Panc1 (cell line): ENCODE data around the gene APMAP. TPM values are rescaled to one million over a fixed set of nuclear protein-coding genes. Genes with fewer than 3 reads are reported as not detected.

Source experiments
- ATAC-seq: fragments of 200-7000 bp; cut with Tn5 transposase; 2 replicates; pipeline ENCODE4 v1.9.1; 2020; ENCODE audit warnings: mild to moderate bottlenecking, moderate library complexity
- BruUV-seq: library from RNA; stranded (reverse); fragments of 400-500 nt; replicated peaks from 2 replicates; lab custom pipeline; 2021; lab: Mats Ljungman, UMichigan
- CTCF ChIA-PET: fragments of 300-600 bp; sonication (Branson Sonifier 250); formaldehyde crosslinking; loops from one replicate; lab custom pipeline; 2022; ENCODE audit warnings: antibody characterized with exemption; lab: Charles Lee
- POLR2A ChIA-PET: fragments of 300-600 bp; sonication (Branson Sonifier 250); formaldehyde crosslinking; loops from one replicate; lab custom pipeline; 2022; ENCODE audit warnings: antibody characterized with exemption; lab: Charles Lee
- DNase-seq: peaks from one replicate; pipeline ENCODE4 v3.0.0-alpha.2; 2010; ENCODE audit warnings: low read depth, low spot score
- H3K27ac ChIP-seq: 2 replicates; pipeline ENCODE4 v1.5.1; 2011; ENCODE audit warnings: mild to moderate bottlenecking, low read length, inconsistent platforms
- H3K27me3 ChIP-seq: fragments of 200-500 bp; sonication (Bioruptor generic); 2 replicates; pipeline ENCODE4 v1.6.0; 2014; ENCODE audit warnings: low read length, inconsistent platforms; ENCODE audit not compliant: control insufficient read depth, insufficient read depth
- H3K36me3 ChIP-seq: fragments of 200-500 bp; sonication (Bioruptor generic); 2 replicates; pipeline ENCODE4 v1.5.1; 2014; ENCODE audit warnings: inconsistent platforms, mild to moderate bottlenecking, low read length, moderate library complexity; ENCODE audit not compliant: control insufficient read depth, insufficient read depth
- H3K4me1 ChIP-seq: 2 replicates; pipeline ENCODE4 v1.5.1; 2011; ENCODE audit warnings: inconsistent platforms, mild to moderate bottlenecking, low read length, moderate library complexity; ENCODE audit not compliant: control insufficient read depth, insufficient read depth
- H3K4me3 ChIP-seq, 2 experiments: 2 replicates each; pipeline ENCODE4 v1.5.1; 2011 to 2012; ENCODE audit warnings: low read depth in 2 of 2, low read length in 2 of 2, mild to moderate bottlenecking in 2 of 2, inconsistent platforms in 1 of 2, moderate library complexity in 1 of 2
- H3K9me3 ChIP-seq: fragments of 200-500 bp; sonication (Bioruptor generic); 2 replicates; pipeline ENCODE4 v1.5.1; 2014; ENCODE audit warnings: low read depth, mild to moderate bottlenecking, inconsistent platforms, low read length, moderate library complexity; ENCODE audit not compliant: control insufficient read depth, insufficient read depth
- CTCF ChIP-seq: fragments of 450-650 bp; IDR thresholded peaks from 2 replicates; pipeline ENCODE4 v1.5.1; 2017; ENCODE audit warnings: mild to moderate bottlenecking
- POLR2AphosphoS5 ChIP-seq: IDR thresholded peaks from 2 replicates; pipeline ENCODE4 v1.6.1; 2012; ENCODE audit warnings: mild to moderate bottlenecking, low read depth, low read length, moderate library complexity
- REST ChIP-seq, 2 experiments: IDR thresholded peaks; 2 replicates each; pipeline ENCODE4 v1.6.1; 2011 to 2012; ENCODE audit warnings: low read depth in 2 of 2, control low read depth in 1 of 2, low read length in 1 of 2, mild to moderate bottlenecking in 1 of 2, moderate library complexity in 1 of 2; ENCODE audit not compliant: insufficient read depth in 1 of 2
- SIN3A ChIP-seq: IDR thresholded peaks from 2 replicates; pipeline ENCODE4 v1.6.1; 2012; ENCODE audit warnings: low read depth, mild to moderate bottlenecking, low read length, moderate library complexity, borderline replicate concordance; ENCODE audit not compliant: insufficient read depth
- TCF7L2 ChIP-seq: IDR thresholded peaks from 2 replicates; pipeline ENCODE4 v1.6.1; 2011; ENCODE audit warnings: mild to moderate bottlenecking, low read depth, low read length, inconsistent platforms
- in situ Hi-C: cut with HindIII; loops from 2 replicates; pipeline ENCODE4 v1.10.0; 2016; ENCODE audit warnings: low sequenced_read_pairs, low pct_unique_long_range_greater_than_20kb
- intact Hi-C: fragments of 100-400 bp; cut with micrococcal nuclease; formaldehyde crosslinking; loops from one replicate; pipeline ENCODE4 v1.10.0; 2022; ENCODE audit not compliant: unreplicated experiment
- total RNA-seq: library from RNA; stranded (reverse); gene quantifications from one replicate; pipeline ENCODE4 v1.2.1, GENCODE V29; 2021; ENCODE audit not compliant: unreplicated experiment

APMAP gene
- total RNA-seq, 1 experiment from 2014 or later, result 165 TPM

DNA sequence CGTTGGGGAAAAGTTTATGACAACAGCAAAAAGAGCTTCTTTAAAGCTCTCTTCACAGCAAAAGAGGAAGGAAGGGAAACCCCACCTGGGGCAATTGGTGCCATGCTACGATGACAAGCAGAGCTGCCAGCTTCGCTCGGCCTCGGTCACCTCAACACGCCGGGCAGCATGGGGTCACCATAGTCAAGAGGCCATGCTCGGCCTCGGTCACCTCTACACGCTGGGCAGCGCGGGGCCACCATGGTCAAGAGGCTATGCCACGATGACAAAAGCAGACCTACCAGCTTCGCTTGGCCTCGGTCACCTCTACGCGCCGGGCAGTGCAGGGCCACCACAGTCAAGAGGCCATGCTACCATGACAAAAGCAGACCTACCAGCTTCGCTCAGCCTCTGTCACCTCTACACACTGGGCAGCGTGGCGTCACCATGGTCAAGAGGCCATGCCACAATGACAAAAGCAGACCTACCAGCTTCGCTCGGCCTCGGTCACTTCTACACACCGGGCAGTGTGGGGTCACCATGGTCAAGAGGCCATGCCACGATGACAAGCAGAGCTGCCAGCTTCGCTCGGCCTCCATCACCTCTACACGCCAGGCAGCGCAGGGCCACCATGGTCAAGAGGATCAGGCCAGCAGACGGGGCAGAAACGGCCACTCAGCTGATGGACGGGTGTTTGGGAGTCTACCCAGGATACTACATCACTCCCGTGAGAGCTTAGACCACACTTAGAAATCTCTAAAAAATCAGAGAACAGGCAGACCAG lies 12.1 kb downstream of the APMAP start:
- no peak for ATAC-seq
- BruUV-seq, result no TSS peak
- Histone ChIP-seq H3K27ac (no peak overlapping the region), H3K27me3 (no peaks in the 10 kb centered on the region), H3K36me3 (peaks cover 4% of the 10 kb centered on the region), H3K4me3 (no peak overlapping the region), H3K9me3 (peaks cover 18% of the 10 kb centered on the region; the same call in 1 of the 2 replicates), H3K4me1 (no peaks in the 10 kb centered on the region)
- ChIA-PET CTCF (no interaction called here), POLR2A (no interaction called here)
- in situ Hi-C loops (no loop called here), intact Hi-C loops (no loop called here)
- DNase-seq, result no peak
- TF ChIP-seq TCF7L2, result no peak
- TF ChIP-seq SIN3A, result no peak
- TF ChIP-seq CTCF, result no peak
- TF ChIP-seq POLR2AphosphoS5, result no peak
- TF ChIP-seq REST (IDR thresholded peaks at IDR 0.05; ENCODE audit: insufficient read depth in 1 of 2, low read depth in 2 of 2, low read length in 1 of 2), result no peak

GRCh38 chr20:24979036-24979960 lies 13.3 kb downstream of the APMAP start:
- intact Hi-C loops (no loop called here), in situ Hi-C loops (no loop called here)
- no peaks in the 10 kb centered on the region for H3K27me3 ChIP-seq
- peaks cover 4% of the 10 kb centered on the region for H3K36me3 ChIP-seq
- BruUV-seq, result no TSS peak
- ATAC-seq (no peak), DNase-seq (no peak)
- H3K9me3 ChIP-seq, result peaks cover 18% of the 10 kb centered on the region; the same call in 1 of the 2 replicates
- TF ChIP-seq CTCF (no peak), TCF7L2 (no peak), POLR2AphosphoS5 (no peak), SIN3A (no peak), REST (IDR thresholded peaks at IDR 0.05; ENCODE audit: insufficient read depth in 1 of 2, low read depth in 2 of 2, low read length in 1 of 2) (no peak)
- H3K27ac ChIP-seq, result no peak overlapping the region
- ChIA-PET POLR2A (no interaction called here), CTCF (no interaction called here)
- no peak overlapping the region for H3K4me3 ChIP-seq
- no peaks in the 10 kb centered on the region for H3K4me1 ChIP-seq
